GM23338 (cell line): ENCODE data around the gene PRMT3.

Experiments
- CREB1 ChIP-seq: fragments of 250-450 bp; sonication (Bioruptor Pico); IDR thresholded peaks from 2 replicates; pipeline ENCODE4 v1.5.0; 2020; ENCODE audit warnings: low read depth, mild to moderate bottlenecking, moderate library complexity
- CTCF ChIP-seq, 2 experiments: fragments of 200-600 bp in 1 of 2; sonication (generic) in 1 of 2; conservative IDR thresholded peaks; 2 replicates each; pipeline versions ENCODE4 v1.5.1 to v1.6.1; 2016 to 2017; ENCODE audit warnings: antibody characterized with exemption in 2 of 2, low read depth in 2 of 2, mild to moderate bottlenecking in 2 of 2, moderate library complexity in 1 of 2
- EZH2 ChIP-seq: fragments of 200-600 bp; sonication (generic); IDR thresholded peaks from one replicate; pipeline ENCODE4 v1.8.0; 2017; ENCODE audit warnings: antibody characterized with exemption, mild to moderate bottlenecking, low read depth; ENCODE audit not compliant: unreplicated experiment
- EZH2phosphoT487 ChIP-seq: fragments of 200-600 bp; sonication (generic); IDR thresholded peaks from one replicate; pipeline ENCODE4 v1.8.1; 2018; ENCODE audit warnings: antibody characterized with exemption; ENCODE audit not compliant: unreplicated experiment
- JUNB ChIP-seq: IDR thresholded peaks from one replicate; pipeline ENCODE4 v1.6.1; 2016; ENCODE audit warnings: antibody characterized with exemption; ENCODE audit not compliant: unreplicated experiment
- POLR2AphosphoS5 ChIP-seq: IDR thresholded peaks from 2 replicates; pipeline ENCODE4 v1.6.1; 2016; ENCODE audit warnings: antibody characterized with exemption, low read depth
- REST ChIP-seq: IDR thresholded peaks from one replicate; pipeline ENCODE4 v1.6.1; 2018; ENCODE audit warnings: antibody characterized with exemption; ENCODE audit not compliant: unreplicated experiment
- STAT1 ChIP-seq: IDR thresholded peaks from one replicate; pipeline ENCODE4 v1.6.1; 2016; ENCODE audit warnings: antibody characterized with exemption; ENCODE audit not compliant: unreplicated experiment
- ZNF331 ChIP-seq: fragments of 250-450 bp; sonication (Bioruptor Pico); IDR thresholded peaks from 2 replicates; pipeline ENCODE4 v1.5.0; 2020; ENCODE audit warnings: low read depth, mild to moderate bottlenecking, moderate library complexity

- no peak for TF ChIP-seq CTCF (conservative IDR thresholded peaks at IDR 0.05; ENCODE audit: low read depth in 2 of 2)
- no peak for TF ChIP-seq POLR2AphosphoS5
- TF ChIP-seq REST = no peak
- no peak for TF ChIP-seq EZH2
- no peak for TF ChIP-seq JUNB
- TF ChIP-seq EZH2phosphoT487 = no peak
- no peak for TF ChIP-seq CREB1 (CRISPR knock-in tag)
- no peak for TF ChIP-seq ZNF331 (CRISPR knock-in tag)
- TF ChIP-seq STAT1 = no peak
Measured at GRCh38 chr11:20429216-20429615, 41.7 kb downstream of the PRMT3 start.
